Stimulated activated CD4-positive, alpha-beta T cell treated with anti-CD3 and anti-CD28 coated beads, Interleukin-12 subunit alpha, Interleukin-12 subunit beta, amount 100 ng/mL, for 4 hours (primary cell): ENCODE results near the gene EDARADD.
"Not testable (repeated sequence)": the region's sequence is repeated elsewhere in the genome, so short reads cannot be mapped to it uniquely, and the experiment has no call there.

Experiments used
- DNase-seq: peaks from one replicate; pipeline ENCODE4 v3.0.0-alpha.2; 2020

The EDARADD gene

DNA sequence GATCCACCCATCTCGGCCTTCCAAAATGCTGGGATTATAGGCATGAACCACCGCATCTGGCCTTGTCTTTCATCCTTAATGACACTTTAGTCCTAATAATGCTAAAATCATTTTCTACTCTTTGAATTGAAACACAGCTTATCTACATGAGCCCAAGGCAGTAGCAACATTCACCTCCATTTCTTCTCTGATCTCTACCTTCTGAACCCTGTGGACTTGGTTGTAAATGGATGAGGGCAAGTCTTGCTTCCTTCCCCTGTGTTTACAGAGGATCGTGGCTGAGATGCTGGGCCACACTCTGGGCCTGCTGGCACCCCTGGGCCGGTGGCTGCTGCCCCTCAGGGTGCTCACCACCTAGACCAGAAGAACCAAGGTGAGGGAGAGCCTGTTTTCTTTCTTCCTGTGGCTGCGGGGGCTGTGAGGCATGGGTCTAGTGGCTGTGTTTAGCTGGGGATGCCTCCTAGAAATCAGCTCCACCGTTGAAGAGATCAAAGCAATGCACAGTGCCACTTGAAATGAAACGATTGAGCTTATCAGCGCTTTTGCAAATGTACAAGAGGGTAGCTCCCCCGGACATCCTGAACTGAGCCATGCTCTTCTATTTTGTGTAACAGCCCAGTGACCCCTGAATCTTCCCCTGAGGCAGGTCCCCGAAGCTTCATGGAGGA, 97.5 kb downstream of the EDARADD start:
- no peak for DNase-seq

DNA sequence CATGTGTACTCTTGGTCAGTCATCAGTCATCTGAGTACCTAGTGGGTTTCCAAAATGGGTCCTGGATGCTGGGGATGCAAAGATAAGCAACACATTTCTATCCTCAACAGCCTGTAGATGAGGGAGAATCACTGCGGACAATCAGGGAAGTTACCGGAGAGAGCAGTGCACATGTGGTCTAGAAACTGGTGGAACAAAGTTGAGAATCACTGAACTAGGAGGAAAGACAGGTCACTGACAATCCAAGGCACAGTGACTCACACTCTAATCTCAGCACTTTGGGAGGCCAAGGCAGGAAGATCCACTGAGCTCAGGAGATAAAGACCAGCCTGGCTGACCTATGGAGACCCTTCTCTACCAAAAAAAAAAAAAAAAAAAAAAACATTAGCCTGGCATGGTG, 98.3 kb downstream of the EDARADD start:
- no peak for DNase-seq

DNA sequence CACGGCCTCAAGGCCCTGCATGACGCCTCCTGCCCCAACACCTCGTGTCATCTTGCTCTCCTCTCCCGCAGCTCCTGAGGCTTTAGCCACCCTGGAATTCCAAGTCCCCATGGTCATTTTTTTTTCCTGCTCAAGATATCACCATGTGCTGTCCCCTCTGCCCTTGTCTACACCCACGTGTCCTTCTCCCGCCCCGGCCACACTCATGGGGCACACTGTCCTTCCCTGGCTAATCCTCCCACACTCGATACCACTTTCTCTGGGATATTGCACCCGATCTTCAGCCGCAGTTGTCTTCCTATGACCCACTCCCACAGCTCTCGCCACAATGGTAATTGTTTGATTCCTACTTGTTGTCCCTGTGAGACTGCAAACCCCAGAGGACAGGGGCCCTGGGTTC, 100.0 kb downstream of the EDARADD start:
- no peak for DNase-seq

DNA sequence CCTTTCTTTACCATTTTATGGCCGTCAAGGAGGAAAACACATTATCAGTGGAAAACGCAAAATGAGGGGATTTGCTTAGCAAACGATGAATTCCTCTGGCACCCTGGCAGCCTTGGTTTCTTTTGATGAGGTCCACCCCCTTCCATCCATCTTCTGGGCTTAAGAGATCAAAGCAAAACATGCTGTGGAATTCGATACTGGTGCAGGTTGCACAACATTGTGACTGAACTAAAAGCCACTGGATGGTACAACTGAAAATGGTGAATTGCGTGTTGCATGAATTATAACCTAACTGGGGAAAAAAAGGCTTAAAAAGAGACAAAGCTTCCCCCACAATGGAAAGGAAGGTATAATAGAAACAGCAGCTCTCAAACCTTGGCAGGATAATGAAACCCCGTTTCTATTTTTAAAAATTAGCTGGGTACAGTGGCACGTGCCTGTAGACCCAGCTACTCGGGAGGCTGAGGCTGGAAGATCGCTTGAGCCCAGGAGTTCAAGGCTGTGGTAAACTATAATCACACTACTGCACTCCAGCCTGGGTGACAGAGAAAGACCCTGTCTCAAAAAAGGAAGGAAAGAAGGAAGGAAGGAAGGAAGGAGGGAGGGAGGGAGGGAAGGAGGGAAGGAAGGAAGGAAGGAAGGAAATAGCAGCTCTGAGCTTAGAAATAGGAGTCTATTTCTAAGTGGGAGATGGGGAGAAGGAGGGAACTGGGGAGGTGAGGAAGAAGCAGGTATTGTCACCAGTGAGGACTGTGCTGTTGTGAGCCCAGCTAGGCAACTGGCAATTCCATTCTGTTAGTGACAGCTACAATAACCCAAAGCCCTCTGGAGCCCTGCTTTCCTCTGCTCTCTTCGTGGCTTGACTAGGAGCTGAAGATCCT, 100.7 kb downstream of the EDARADD start:
- DNase-seq: no peak

DNA sequence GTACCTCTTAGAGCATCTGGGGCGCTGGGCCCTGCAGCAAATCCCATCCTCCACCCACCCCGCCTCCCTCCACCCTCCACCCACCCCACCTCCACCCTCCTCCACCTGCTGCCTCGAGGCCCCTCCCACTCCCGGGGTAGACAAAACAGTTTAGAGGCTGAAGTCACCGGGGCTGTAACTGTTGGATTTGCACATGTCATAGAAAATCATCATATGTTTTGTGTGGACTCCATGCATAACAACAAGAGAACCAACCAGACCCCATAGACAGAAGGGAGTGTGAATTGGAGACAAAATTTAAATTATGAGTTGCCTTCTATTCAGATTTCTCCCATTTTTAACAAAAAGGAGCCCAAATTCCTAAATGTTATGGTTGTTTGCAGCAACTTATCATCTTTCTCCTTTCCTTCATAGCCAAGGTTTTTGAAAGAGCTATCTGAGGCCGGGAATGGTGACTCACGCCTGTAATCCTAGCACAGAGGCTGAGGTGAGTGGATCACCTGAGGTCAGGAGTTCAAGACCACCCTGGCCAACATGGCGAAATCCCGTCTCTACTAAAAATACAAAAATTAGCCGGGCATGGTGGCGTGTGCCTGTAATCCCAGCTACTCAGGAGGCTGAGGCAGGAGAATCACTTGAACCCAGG, 101.5 kb downstream of the EDARADD start:
- no peak for DNase-seq

DNA sequence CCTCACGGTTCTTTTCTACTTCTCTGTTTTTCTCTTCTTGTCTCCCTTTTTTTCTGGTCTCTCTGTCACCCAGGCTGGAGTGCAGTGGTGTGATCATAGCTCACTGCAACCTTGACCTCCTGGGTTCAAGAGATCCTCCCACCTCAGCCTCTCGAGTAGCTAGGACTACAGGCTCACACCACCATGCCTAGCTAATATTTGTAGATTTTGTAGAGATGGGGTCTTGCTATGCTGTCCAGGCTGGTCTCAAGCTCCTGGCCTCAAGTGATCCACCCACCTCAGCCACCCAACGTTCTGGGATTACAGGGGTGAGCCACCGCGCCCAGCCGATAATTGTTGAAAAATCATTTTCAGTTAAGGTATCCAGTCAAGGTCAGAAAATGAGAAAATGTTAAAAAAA, 103.8 kb downstream of the EDARADD start:
- no peak for DNase-seq

DNA sequence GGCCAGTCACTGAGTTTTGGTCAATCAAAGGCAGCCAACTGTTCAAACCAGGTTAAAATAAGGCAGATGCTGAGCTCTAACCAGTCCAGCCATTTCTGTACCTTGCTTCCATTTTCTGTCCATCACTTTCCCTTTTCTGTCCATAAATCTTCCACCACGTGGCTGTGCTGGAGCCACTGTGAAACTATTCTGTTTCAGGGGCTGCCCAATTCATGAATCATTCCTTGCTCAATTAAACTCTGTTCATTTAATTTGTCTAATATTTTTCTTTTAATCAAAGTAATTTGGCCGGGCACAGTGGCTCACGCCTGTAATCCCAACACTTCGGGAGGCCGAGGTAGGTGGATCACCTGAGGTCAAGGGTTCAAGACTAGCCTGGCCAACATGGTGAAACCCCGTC, 107.0 kb downstream of the EDARADD start:
- DNase-seq: no peak

DNA sequence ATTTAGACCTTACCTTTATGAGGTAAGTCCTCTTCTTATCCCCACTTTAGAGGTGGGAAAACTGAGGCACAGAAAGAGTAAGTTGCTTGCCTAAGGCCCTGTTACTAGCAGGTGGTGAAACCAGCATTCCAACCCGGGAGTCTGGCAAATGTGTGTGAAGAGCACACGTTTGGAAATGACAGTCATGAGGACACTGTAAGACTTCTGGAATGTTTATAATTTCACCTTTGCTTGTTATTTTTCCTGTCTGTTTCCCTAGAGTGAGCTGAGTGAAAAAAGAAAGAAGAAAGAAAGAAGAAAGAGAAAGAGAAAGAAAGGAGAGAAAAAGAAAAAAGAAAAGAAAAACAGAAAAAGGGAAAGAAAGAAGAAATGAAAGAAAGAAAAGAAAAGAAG, 108.5 kb downstream of the EDARADD start:
- no peak for DNase-seq

DNA sequence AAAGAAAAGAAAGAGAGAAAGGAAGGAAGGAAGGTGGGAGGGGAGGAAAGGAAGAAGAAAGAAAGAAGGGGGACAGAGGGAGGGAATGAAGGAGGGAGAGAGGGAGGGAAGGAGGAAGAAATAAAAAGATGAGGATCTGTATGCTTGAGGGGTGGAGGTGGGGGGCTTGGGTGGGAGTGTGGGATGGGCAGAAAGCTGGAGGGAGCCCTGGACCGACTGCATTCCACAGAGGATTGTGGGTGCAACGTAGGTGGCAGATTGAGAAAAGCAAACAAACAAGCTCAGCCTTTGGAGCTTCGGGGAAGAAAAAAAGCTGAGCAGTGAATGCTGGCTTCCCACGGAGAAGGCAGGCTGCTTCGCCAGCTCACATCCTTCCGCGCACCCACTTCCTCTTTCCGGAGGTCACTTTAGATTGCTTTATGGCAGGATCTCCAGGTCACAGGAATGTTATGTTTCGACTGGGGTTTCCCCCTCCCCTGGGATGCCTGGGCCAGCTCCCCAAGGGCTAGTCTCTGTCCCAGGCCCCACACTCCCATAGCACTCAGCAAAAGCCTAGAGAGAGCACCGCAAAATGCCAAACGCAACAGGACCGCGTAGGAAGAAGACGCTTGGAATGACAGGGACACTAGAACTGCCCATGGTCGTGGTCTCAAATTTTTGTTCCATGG, 109.0 kb downstream of the EDARADD start:
- no peak for DNase-seq

DNA sequence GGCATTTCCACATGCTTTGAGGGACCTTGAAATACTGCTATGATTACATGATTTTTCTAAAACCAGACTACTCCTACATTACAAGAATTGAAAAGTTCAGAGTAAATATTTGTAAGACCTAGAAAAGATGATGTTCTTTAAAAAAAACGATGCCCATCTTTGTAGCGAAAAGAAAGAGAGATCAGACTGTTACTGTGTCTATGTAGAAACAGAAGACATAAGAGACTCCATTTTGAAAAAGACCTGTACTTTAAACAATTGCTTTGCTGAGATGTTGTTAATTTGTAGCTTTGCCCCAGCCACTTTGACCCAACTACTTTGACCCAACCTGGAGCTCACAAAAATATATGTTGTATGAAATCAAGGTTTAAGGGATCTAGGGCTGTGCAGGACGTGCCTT, 110.3 kb downstream of the EDARADD start:
- not testable (repeated sequence) for DNase-seq

DNA sequence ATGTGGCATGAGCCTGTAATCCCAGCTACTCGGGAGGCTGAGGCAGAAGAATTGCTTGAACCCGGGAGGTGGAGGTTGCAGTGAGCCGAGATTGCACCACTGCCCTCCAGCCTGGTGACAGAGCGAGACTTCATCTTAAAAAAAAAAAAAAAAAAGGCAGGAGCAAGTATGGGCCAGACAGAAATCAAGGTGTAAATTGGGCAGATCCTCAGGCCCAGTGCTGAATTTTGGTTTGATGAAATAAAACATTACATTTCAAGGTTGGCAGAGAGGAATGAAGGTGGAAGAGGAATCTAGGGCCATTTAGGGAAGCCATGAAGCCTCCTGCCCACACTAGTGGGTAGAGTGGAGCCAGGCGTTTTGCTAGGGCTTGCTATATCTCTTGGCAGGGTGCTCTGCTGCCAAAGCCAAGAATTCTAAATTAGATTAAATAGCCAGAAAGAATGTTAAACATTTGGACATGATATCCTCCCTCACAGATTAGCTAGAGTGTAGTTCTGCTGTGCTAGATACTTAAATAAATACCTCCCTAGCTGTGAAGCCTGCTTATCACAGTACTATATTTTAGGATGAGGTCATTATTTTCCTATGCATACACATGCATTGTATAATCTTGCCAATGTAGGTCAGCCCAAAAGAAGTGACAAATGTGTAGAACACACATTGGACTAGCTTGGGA, 113.1 kb downstream of the EDARADD start:
- no peak for DNase-seq

DNA sequence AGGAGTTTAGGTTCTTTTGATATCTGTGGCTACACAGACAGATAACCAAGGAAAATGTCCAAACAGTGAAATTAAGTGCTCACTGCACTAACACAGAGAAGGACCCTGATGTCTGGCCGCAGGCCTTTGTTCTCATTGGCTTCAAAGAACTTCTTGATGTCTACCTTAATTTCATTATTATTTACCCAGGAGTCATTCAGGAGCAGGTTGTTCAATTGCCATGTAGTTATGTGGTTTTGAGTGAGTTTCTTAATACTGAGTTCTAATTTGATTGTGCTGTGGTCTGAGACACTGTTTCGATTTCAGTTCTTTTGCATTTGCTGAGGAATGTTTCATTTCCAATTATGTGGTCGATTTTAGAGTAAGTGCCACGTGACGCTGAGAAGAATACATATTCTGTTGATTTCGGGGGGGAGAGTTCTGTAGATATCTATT, 114.5 kb downstream of the EDARADD start:
- DNase-seq: no peak

DNA sequence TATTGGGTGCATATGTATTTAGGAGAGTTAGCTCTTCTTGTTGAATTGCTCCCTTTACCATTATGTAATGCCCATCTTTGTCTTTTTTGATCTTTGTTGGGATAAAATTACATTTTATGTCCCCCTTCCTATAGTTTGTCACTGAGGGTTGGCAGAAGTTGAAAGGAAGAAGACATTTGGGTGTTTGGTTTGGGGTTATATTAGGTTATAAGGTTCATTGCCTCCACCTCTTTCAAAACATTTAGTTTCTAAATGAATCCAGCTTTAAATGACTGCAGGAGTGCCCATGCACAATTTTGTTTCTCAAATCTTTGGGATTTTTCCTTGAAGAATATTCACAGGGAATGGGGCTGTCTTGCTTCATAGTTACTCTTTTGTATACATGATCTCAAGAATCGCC, 115.1 kb downstream of the EDARADD start:
- no peak for DNase-seq

DNA sequence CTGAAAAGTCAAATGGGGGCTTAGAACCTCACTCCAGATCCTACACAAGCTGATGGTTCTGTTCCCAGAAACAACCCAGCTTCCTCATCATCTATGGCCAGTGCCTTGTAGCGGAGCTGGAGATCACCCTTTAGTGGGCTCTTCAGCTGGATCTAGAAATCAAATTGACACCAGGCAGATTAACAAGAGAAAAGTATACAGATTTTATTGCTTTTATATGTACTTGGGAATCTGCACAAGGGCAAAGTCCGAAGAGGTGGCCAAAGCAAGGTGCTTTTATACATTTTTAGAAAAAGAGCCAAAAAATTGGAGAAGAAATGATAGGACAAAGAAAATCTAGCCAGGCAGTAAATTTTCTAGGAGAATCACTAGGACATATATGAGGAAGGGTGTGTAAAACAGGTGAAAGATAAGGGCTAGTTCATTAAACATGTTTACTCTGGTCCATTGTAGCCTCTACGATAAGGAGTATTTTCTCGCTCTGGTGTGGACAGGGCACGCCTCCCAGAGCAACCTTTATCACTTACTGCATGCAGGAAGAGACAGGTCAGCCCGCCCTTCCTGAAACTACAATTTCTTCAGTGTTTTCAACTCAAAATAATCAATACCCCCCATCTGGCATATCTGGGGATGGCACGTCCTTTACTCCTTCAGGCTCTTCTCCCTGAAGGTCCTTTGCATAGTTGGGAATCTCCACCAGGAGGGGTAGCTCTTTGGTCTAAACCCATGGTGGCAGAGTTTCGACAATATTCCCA, 115.7 kb downstream of the EDARADD start:
- no peak for DNase-seq

DNA sequence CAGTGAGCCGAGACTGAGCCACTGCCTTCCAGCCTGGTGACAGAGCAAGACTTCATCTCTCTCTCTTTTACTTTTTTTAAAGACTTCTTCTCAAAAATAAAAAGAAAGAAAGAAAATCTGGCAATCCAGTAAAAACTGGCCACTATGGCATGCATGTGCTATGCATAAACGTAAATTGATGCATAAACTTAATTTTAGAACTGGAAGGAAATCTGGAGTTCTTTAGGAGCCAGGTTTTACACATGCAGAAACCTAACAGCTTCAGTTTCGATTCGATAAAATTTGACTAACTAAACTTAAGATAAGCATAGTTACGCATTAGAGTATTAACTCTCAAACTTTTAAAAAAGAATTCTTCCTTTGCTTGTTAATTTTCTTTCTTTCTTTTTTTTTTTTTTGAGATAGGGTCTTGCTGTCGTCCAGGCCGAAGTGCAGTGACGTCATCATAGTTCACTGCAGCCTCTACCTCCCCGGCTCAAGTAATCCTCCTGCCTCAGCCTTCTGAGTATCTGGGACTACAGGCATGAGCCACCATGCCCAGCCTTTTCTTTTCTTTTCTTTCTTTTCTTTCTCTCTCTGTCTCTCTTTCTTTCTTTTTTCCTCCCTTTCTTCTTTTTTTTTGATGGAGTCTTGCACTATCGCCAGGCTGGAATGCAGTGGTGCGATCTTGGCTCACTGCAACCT, 117.8 kb downstream of the EDARADD start:
- no peak for DNase-seq

DNA sequence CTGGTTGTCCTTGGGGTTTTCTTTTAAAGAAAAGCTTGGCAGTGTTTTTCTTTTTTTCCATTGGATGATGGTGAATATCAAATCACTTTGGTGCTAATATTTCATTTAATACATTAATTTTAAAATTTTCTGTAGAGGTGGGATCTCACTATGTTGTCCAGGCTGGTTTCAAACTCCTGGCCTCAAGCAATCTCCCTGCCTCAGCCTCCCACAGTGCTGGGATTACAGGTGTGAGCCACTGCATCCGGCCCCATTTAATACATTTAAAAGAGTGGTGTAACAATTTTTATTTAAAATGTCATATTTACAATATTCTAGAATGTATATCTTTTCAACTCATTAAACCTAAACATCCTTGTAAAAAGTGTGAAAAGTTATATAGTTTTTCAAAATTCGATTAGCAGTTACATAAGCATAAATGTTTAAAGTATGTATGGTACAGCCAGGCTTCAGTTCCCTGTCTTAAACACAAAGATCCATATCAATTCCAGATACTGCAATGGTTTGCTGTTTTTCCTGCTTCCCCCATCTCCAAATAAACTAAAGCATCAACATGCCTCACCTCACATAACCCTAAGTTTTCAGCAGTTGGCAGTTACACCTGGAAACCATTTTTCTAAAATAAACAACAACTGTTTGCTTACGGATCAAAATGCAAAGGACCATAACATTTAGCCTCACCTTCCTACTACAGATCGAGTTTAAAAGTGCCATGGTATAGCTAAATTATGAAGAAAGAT, 120.8 kb downstream of the EDARADD start:
- DNase-seq: no peak

DNA sequence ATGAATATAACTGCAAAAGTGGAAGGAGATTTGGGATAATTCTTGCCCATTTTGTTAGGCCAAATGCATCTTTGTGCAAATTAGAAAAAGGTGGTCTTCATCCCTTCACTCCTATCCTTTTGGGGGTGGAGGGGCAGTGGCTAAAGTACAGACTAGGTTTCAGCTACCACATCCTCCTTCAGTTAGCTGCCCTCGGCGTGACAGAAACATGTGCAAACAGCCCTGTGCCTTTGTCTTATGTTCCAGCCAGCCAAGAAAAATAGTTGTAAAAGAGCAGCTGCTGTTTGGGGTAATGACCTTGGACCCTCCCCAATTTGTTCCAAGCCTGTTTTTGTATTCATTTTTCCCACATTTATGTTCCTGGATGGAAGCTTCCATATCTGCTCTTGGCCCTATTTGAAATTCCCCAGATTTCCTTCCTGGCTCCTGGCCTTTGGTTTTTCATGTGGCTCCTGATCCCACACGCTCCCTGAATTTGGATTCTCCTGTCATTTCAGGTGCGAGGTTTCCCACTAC, 121.4 kb downstream of the EDARADD start:
- no peak for DNase-seq

DNA sequence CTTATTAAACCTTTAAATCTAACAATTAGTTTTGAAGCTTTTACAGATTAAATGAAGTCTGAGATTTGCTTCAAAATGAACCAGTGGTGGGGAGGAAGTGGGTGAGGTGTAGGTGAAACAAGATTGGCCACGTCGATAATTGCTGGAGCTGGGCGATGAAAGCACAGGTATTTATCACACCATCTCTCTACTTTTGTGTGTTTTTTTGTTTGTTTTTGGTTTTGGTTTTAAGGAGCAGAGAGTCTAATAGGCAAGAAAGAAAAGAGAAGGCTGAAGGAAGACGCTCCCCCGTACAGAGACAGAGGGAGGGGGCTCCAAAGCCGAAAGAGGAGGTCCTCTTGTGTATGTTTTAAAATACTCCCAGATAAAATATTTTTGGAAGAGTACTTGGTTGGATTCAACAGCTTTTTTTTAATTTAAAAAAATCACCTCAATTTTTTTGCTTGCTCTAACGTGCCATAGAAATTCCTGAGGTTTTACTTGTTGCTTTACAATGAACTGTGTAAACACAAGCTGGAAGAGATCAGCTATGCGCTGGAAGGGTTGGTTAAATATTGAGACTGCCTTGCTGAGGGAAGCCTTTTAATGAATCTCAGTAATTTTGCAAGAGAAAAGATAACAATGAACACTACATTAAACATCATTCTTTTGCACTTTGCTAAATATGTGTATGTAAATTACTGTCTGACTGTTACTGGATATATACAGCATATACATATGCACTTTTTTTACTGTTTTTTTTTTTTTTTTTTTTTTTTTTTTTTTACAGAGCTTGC, 123.0 kb downstream of the EDARADD start:
- no peak for DNase-seq

DNA sequence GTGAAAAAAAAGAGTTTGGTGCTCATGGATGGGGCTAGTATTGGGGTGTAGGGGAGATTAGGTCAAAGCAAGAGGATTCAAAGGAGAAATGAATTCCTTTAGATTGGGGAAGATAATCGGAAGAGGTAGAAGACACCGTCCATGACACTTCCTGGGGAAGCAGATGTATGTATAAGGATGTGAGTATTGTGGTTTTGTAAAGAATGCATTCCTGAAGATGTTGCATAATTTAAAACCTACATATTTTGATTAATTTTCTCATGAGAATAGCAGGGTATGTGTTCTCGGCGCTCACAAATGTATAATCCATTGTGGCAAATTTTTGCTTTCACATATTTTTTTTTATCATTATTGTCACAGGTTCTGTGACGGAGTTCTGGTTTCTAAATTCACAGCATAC, 124.2 kb downstream of the EDARADD start:
- no peak for DNase-seq
